Skeletal muscle tissue (tissue), 4 donors: ENCODE measurements around the gene ZPR1. TPM values are rescaled to one million over a fixed set of nuclear protein-coding genes. Genes with fewer than 3 reads are reported as not detected.

Experiments
- H3K27ac ChIP-seq: one replicate; pipeline ENCODE4 v1.7.0; 2013; ENCODE audit warnings: mild to moderate bottlenecking, low read depth, low read length, inconsistent platforms
- H3K27me3 ChIP-seq, 3 donors: one replicate each; pipeline ENCODE4 v1.7.0; 2013; ENCODE audit warnings: low read length in 3 of 3; ENCODE audit not compliant: control insufficient read depth in 3 of 3, insufficient read depth in 3 of 3
- H3K36me3 ChIP-seq, 3 donors: one replicate each; pipeline ENCODE4 v1.7.0; 2013; ENCODE audit warnings: low read length in 3 of 3; ENCODE audit not compliant: control insufficient read depth in 3 of 3, insufficient read depth in 3 of 3
- H3K4me1 ChIP-seq, 3 donors: one replicate each; pipeline ENCODE4 v1.7.0; 2013; ENCODE audit warnings: low read length in 3 of 3, mild to moderate bottlenecking in 3 of 3; ENCODE audit not compliant: control insufficient read depth in 3 of 3, insufficient read depth in 3 of 3
- H3K4me3 ChIP-seq, 3 donors: one replicate each; pipeline ENCODE4 v1.7.0; 2013; ENCODE audit warnings: low read length in 3 of 3
- H3K9ac ChIP-seq, 3 donors: one replicate each; pipeline ENCODE4 v1.7.0; 2013; ENCODE audit warnings: low read length in 3 of 3, mild to moderate bottlenecking in 3 of 3, moderate library complexity in 2 of 3, low read depth in 1 of 3
- H3K9me3 ChIP-seq, 3 donors: one replicate each; pipeline ENCODE4 v1.7.0; 2013; ENCODE audit warnings: low read length in 3 of 3; ENCODE audit not compliant: control insufficient read depth in 3 of 3
- total RNA-seq: library from RNA; depleted of rRNA; stranded (reverse); fragments of >200 nt; gene quantifications from one replicate; pipeline ENCODE4 v1.2.3, GENCODE V29; 2014
- donor health status: Osteomylitis.

The ZPR1 gene
- total RNA-seq, 1 donor from 2014 or later: 16.7 TPM

GRCh38 chr11:116733043-116733755 is 54.6 kb downstream of the ZPR1 start:
- Histone ChIP-seq H3K27ac (no peak overlapping the region), H3K36me3 (no peaks in the 10 kb centered on the region), H3K4me1 (peaks cover 17 to 26% (median 22%) of the 10 kb centered on the region in 3 donors), H3K27me3 (peaks cover 0 to 4% (median 0%) of the 10 kb centered on the region in 3 donors), H3K9me3 (no peaks in the 10 kb centered on the region), H3K9ac (no peak overlapping the region), H3K4me3 (no peak overlapping the region)

GRCh38 chr11:116732271-116733042 is 55.4 kb downstream of the ZPR1 start:
- Histone ChIP-seq H3K9ac (no peak overlapping the region), H3K36me3 (no peaks in the 10 kb centered on the region), H3K4me3 (no peak overlapping the region), H3K9me3 (no peaks in the 10 kb centered on the region), H3K4me1 (peaks cover 17 to 26% (median 22%) of the 10 kb centered on the region in 3 donors), H3K27ac (no peak overlapping the region), H3K27me3 (peaks cover 0 to 4% (median under 1%) of the 10 kb centered on the region in 3 donors)

DNA sequence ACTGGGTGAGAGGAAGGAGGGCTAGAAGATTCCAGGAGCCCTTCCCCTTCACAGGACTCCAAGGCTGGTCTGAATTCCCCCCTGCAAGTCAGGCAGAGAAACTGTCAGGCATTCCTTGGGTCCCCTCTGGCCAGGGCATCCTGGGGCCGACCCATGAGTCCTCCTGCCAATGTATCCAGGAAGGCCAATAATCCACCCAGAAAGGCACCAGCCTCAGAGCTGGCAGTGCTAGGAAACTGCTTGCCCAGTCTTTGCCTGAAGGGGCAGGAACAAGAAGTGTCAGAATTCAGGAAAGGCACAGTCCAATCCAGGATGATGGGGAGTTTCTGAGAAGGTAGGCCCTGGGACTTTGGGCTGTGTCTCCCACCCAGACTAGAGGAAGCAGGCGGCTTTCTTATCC is 56.0 kb downstream of the ZPR1 start:
- Histone ChIP-seq H3K27me3 (peaks cover 0 to 4% (median 4%) of the 10 kb centered on the region in 3 donors), H3K27ac (no peak overlapping the region), H3K4me1 (peaks cover 17 to 26% (median 22%) of the 10 kb centered on the region in 3 donors), H3K9me3 (no peaks in the 10 kb centered on the region), H3K9ac (peak overlapping the region in 1 of 3 donors; percentile 50), H3K36me3 (no peaks in the 10 kb centered on the region), H3K4me3 (peak overlapping the region in 1 of 3 donors; percentile 12)

DNA sequence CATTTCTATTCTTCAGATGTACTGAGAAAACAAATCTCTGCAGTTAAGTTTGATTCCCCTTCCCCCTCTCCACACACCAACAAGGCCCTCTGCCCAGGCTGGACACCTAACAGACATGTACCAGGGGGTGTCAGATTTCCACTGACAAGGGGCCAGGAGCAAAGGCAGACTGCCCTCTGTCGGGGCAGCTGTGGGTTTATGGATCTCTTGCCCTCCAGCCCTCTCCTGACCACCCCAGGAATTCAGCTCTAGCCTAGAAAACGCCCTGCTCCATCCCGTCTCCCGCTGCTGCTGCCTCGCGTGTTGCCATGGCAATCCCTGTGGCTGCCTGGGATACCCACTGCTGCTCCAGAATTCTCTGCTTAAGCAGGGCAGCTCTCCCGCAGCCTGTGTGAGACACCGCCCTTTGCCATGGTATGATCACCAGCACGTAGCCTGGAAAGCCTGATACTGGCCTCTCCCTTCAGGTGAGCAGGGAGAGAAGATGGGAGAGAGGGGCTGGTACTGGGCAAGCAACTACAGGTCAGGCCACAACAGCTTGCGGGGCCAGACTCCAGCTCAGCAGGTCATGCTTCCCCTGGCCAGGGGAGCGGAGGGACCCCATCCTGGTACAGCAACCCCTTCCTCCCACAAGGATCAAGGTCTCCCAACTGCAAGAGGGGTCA is 56.6 kb downstream of the ZPR1 start:
- Histone ChIP-seq H3K4me3 (peak overlapping the region in 2 of 3 donors; percentile 12 to 49), H3K9me3 (no peaks in the 10 kb centered on the region), H3K36me3 (no peaks in the 10 kb centered on the region), H3K4me1 (peaks cover 20 to 30% (median 22%) of the 10 kb centered on the region in 3 donors), H3K27me3 (peaks cover 0 to 8% (median 4%) of the 10 kb centered on the region in 3 donors), H3K9ac (peak overlapping the region in 2 of 3 donors; percentile 51 to 65), H3K27ac (no peak overlapping the region)

DNA sequence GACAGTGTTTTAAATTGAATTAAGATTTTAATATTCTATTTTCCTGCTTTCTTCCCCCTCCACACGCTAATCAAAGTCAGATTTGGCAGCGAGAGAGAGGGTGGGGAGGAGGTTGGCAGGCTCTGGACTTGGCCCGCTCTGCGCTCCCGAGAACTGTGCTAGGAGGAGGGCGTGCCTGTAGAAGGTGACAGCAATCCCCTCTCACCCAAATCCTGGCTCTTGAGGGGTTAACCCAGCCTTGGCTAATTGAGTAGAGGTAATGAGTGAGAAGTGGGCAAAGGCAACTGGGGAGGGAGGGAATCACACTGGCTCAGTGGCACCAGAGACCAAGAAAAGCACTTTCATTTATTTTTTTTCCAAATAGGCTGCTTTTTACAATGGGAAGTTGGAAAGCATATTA is 57.2 kb downstream of the ZPR1 start:
- Histone ChIP-seq H3K36me3 (no peaks in the 10 kb centered on the region), H3K4me3 (peak overlapping the region in 1 of 3 donors; percentile 19), H3K27me3 (peaks cover 0 to 8% (median 4%) of the 10 kb centered on the region in 3 donors)

DNA sequence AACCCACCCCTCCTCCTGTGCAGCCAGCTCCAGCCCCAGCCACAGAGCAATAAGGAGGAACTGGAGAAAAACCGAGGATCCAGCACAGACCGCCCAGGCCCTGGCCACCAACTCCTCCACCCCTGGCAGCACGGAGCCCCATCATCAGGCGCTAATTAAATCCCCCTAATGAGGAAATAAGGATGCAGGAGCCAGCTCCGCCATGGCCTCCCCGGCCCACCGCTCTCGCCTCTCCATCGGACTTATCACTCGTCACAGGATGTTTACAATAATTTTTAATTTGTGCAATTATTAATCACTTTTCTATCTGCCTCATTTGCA is 57.6 kb downstream of the ZPR1 start:
- Histone ChIP-seq H3K4me3 (no peak overlapping the region), H3K9ac (no peak overlapping the region), H3K27ac (no peak overlapping the region), H3K4me1 (peaks cover 28 to 40% (median 28%) of the 10 kb centered on the region in 3 donors), H3K36me3 (no peaks in the 10 kb centered on the region), H3K9me3 (no peaks in the 10 kb centered on the region), H3K27me3 (peaks cover 0 to 8% (median 4%) of the 10 kb centered on the region in 3 donors)

More for the DNA sequence above, 57.2 kb downstream of the ZPR1 start:
- Histone ChIP-seq H3K4me1 (peaks cover 24 to 37% (median 26%) of the 10 kb centered on the region in 3 donors), H3K9me3 (no peaks in the 10 kb centered on the region), H3K9ac (peak overlapping the region in 1 of 3 donors; percentile 51), H3K27ac (no peak overlapping the region)

- H3K4me1 ChIP-seq: peaks cover 28 to 40% (median 28%) of the 10 kb centered on the region in 3 donors
- peaks cover 0 to 8% (median 4%) of the 10 kb centered on the region in 3 donors for H3K27me3 ChIP-seq
- no peaks in the 10 kb centered on the region for H3K9me3 ChIP-seq
- H3K36me3 ChIP-seq: no peaks in the 10 kb centered on the region
- H3K27ac ChIP-seq: no peak overlapping the region
- H3K4me3 ChIP-seq: no peak overlapping the region
- H3K9ac ChIP-seq: no peak overlapping the region
These were observed 58.2 kb downstream of the ZPR1 start for GRCh38 chr11:116729501-116730240.

GRCh38 chr11:116727990-116728389 is 59.8 kb downstream of the ZPR1 start:
- H3K27me3 ChIP-seq: peaks cover 0 to 8% (median 4%) of the 10 kb centered on the region in 3 donors

GRCh38 chr11:116725434-116726221 is 62.2 kb downstream of the ZPR1 start:
- Histone ChIP-seq H3K4me1 (peaks cover 8 to 20% (median 16%) of the 10 kb centered on the region in 3 donors), H3K9ac (peak overlapping the region in 2 of 3 donors; percentile 30 to 33), H3K27me3 (peaks cover 0 to 8% (median 0%) of the 10 kb centered on the region in 3 donors), H3K36me3 (no peaks in the 10 kb centered on the region), H3K27ac (no peak overlapping the region), H3K4me3 (peak overlapping the region in 1 of 3 donors; percentile 29), H3K9me3 (no peaks in the 10 kb centered on the region)

More at GRCh38 chr11:116727990-116728389, 59.8 kb downstream of the ZPR1 start:
- Histone ChIP-seq H3K9me3 (no peaks in the 10 kb centered on the region), H3K27ac (no peak overlapping the region), H3K4me3 (no peak overlapping the region), H3K36me3 (no peaks in the 10 kb centered on the region), H3K9ac (no peak overlapping the region), H3K4me1 (peaks cover 28 to 40% (median 28%) of the 10 kb centered on the region in 3 donors)
